Measurements from ENCODE around the gene CDC25B.
"Not testable (repeated sequence)": the region's sequence is repeated elsewhere in the genome, so short reads cannot be mapped to it uniquely, and the experiment has no call there.

CDC25B gene

GRCh38 chr20:3829891-3830290 lies 33.8 kb downstream of the CDC25B start:
- DNase-seq (ENCODE audit: low read depth) = not testable (repeated sequence)

GRCh38 chr20:3836132-3836531 lies 40.0 kb downstream of the CDC25B start:
- no peak for DNase-seq (ENCODE audit: low read depth)

GRCh38 chr20:3839328-3839727 lies 43.2 kb downstream of the CDC25B start:
- DNase-seq (ENCODE audit: low read depth) = no peak

GRCh38 chr20:3840201-3840600 lies 44.1 kb downstream of the CDC25B start:
- not testable (repeated sequence) for DNase-seq (ENCODE audit: low read depth)

- no peak for DNase-seq (ENCODE audit: low read depth)
Observed at GRCh38 chr20:3842348-3842930, 46.3 kb downstream of the CDC25B start.

GRCh38 chr20:3843490-3843889 lies 47.4 kb downstream of the CDC25B start:
- peak; percentile 69 for DNase-seq (ENCODE audit: low read depth)

GRCh38 chr20:3843990-3844619 lies 48.0 kb downstream of the CDC25B start:
- DNase-seq (ENCODE audit: low read depth) = not testable (repeated sequence)

- no peak for DNase-seq (ENCODE audit: low read depth)
Observed at GRCh38 chr20:3846378-3846739, 50.2 kb downstream of the CDC25B start.

GRCh38 chr20:3846740-3847428 lies 50.8 kb downstream of the CDC25B start, which contains the start of gene MAVS:
TSS of gene MAVS (plus strand) at chr20:3846834. CDS start at chr20:3854625, 7,791 bp downstream.
- peak; percentile 79 for DNase-seq (ENCODE audit: low read depth)

GRCh38 chr20:3847429-3847940 lies 51.4 kb downstream of the CDC25B start:
- DNase-seq (ENCODE audit: low read depth) = no peak

- DNase-seq (ENCODE audit: low read depth) = no peak
Observed at GRCh38 chr20:3848565-3848964, 52.5 kb downstream of the CDC25B start.

- peak; percentile 21 for DNase-seq (ENCODE audit: low read depth)
Observed at GRCh38 chr20:3854462-3854871, 58.4 kb downstream of the CDC25B start.
